Measurements from ENCODE around the gene SYP.

Gene SYP

GRCh38 chrX:49214416-49214815 is 14.4 kb upstream of the SYP start:
- no peak overlapping the region for H3K27ac ChIP-seq (ENCODE audit: extremely low read depth, low read depth, low read length)
- ChIA-PET CTCF (interaction anchor here (0.5 kb wide), 1 partner anchor 655 kb away, joined by 3 read pairs; no protein-coding TSS in a partner anchor), POLR2A (no interaction called here)
- H3K9me3 ChIP-seq (ENCODE audit: control insufficient read depth, insufficient read depth, low read depth, low read length): no peaks in the 10 kb centered on the region
- no peaks in the 10 kb centered on the region for H3K36me3 ChIP-seq (ENCODE audit: control insufficient read depth in 2 of 2, insufficient read depth in 1 of 2, low read length in 2 of 2)
- H3K4me3 ChIP-seq (ENCODE audit: low read depth, low read length): no peak overlapping the region
- no peaks in the 10 kb centered on the region for H3K4me1 ChIP-seq (ENCODE audit: control insufficient read depth, insufficient read depth, low read length)
- no peak for TF ChIP-seq ZNF555 (tag by site-specific recombination; conservative IDR thresholded peaks at IDR 0.05)
- TF ChIP-seq PBX3 (CRISPR knock-in tag; IDR thresholded peaks at IDR 0.05): no peak
- TF ChIP-seq ZNF776 (tag by site-specific recombination; IDR thresholded peaks at IDR 0.05; ENCODE audit: borderline replicate concordance): no peak
- no peak for TF ChIP-seq YY2 (tag by site-specific recombination; IDR thresholded peaks at IDR 0.05)
- TF ChIP-seq CTCF (tag by site-specific recombination; IDR thresholded peaks at IDR 0.05): no peak
- TF ChIP-seq PRDM6 (tag by site-specific recombination; IDR thresholded peaks at IDR 0.05): no peak
- no peak for TF ChIP-seq PRDM10 (tag by site-specific recombination; IDR thresholded peaks at IDR 0.05)
- no peak for TF ChIP-seq ZEB2 (tag by site-specific recombination; IDR thresholded peaks at IDR 0.05)
- no peak for TF ChIP-seq GLIS2 (tag by site-specific recombination; IDR thresholded peaks at IDR 0.05)
- no peak for TF ChIP-seq ZFP69B (tag by site-specific recombination; IDR thresholded peaks at IDR 0.05)
- TF ChIP-seq ZSCAN16 (tag by site-specific recombination; IDR thresholded peaks at IDR 0.05): no peak
- no peak for TF ChIP-seq ZNF2 (tag by site-specific recombination; IDR thresholded peaks at IDR 0.05)
- TF ChIP-seq MZF1 (tag by site-specific recombination; IDR thresholded peaks at IDR 0.05; ENCODE audit: borderline replicate concordance): no peak
- TF ChIP-seq SCRT2 (tag by site-specific recombination; IDR thresholded peaks at IDR 0.05): no peak
- no peak for TF ChIP-seq ZNF513 (tag by site-specific recombination; IDR thresholded peaks at IDR 0.05)
- TF ChIP-seq ZNF639 (tag by site-specific recombination; IDR thresholded peaks at IDR 0.05): no peak
- TF ChIP-seq GFI1B (tag by site-specific recombination; IDR thresholded peaks at IDR 0.05): no peak
- no peak for TF ChIP-seq ZNF157 (tag by site-specific recombination; IDR thresholded peaks at IDR 0.05)
- no peak for TF ChIP-seq ZNF184 (tag by site-specific recombination; IDR thresholded peaks at IDR 0.05)
- TF ChIP-seq PRDM1 (tag by site-specific recombination; IDR thresholded peaks at IDR 0.05): no peak
